ENCODE data around the gene GDAP1L1.

DNA sequence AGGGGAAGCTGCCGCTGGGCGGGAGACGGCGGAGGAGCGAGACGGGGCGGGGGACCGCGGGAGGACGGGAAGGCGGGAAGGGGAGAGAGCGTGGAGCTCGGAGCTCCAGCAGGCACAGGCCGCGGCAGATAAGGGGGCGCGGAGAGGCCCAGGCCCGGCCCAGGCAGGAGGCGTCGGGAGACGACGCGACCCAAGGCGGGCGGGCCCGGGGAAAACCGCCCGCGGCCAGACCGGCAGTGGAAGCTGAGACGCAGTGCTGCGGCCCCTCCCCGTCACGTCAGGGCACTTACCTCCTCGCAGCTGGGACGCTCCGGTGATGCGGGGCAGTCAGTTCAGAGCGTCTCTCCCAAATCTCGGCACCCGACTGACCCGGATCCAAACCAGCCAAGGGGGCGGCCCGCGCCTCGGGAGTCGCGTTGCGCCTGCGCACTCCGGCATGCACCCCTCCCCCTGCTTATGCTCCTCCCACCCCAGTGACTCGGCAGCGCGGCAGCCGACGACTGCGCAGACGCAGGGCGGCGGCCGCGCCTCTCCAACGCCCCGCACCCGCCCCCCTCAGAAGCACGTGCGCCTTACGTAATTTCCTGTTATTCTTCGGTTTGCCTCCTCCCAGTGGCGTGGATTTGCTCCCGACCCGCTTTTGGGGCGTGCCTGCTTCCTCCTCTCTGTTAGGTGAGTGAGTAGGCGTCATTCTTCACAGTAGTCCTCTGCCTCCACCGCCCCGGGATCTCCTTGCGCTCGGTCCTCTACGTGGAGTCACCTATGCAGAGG lies 36.5 kb upstream of the GDAP1L1 start, which contains the start of gene OSER1:
- TF ChIP-seq POLR2AphosphoS5 (IDR thresholded peaks at IDR 0.05) = peak; percentile 87 to 98 (median 98)
- TF ChIP-seq CTCF (IDR thresholded peaks at IDR 0.05) = no peak
- TF ChIP-seq POLR2A (IDR thresholded peaks at IDR 0.05) = peak in 2 of 4 donors; percentile 89 to 93

Data from stomach (tissue), 4 donors.